SK-N-SH (cell line): Measurements from ENCODE around the gene NT5M. TPM values are rescaled to one million over a fixed set of nuclear protein-coding genes. Genes with fewer than 3 reads are reported as not detected.

Experiments used
- CTCF ChIA-PET: fragments of 300-600, 350-600 bp; formaldehyde crosslinking; extraction: SDS; loops from one replicate; lab custom pipeline; 2021; lab: Yijun Ruan, JAX
- POLR2A ChIA-PET: fragments of 350-600 bp; sonication (Branson Sonifier 250); formaldehyde crosslinking; extraction: SDS; loops from one replicate; lab custom pipeline; 2020; ENCODE audit warnings: antibody characterized with exemption, inconsistent platforms; lab: Yijun Ruan, JAX
- DNase-seq: peaks from one replicate; pipeline ENCODE4 v3.0.0; 2012
- H2AFZ ChIP-seq: fragments of 200-600 bp; sonication (generic); 2 replicates; pipeline ENCODE4 v1.8.1; 2016; ENCODE audit warnings: antibody characterized with exemption, mild to moderate bottlenecking, low read depth
- H3F3A ChIP-seq: fragments of 200-600 bp; sonication (generic); replicated peaks from 2 replicates; pipeline ENCODE3; 2016; ENCODE audit warnings: antibody characterized with exemption, mild to moderate bottlenecking; ENCODE audit not compliant: insufficient read depth
- H3K27ac ChIP-seq, 2 experiments: fragments of 200-500 bp in 1 of 2; fragments of 200-600 bp in 1 of 2; sonication (Bioruptor generic) in 1 of 2; sonication (generic), shearing (Covaris generic) in 1 of 2; 2 replicates each; pipeline versions ENCODE4 v1.5.1 to v1.6.1; 2014 to 2016; ENCODE audit warnings: low read depth in 2 of 2, inconsistent platforms in 1 of 2, low read length in 1 of 2, mild to moderate bottlenecking in 1 of 2, mixed read lengths in 1 of 2
- H3K27me3 ChIP-seq: fragments of 200-600 bp; sonication (generic), shearing (Covaris generic); 2 replicates; pipeline ENCODE4 v1.6.1; 2016; ENCODE audit warnings: mixed run types; ENCODE audit not compliant: insufficient read depth
- H3K36me3 ChIP-seq, 2 experiments: fragments of 200-500 bp in 1 of 2; fragments of 200-600 bp in 1 of 2; sonication (Bioruptor generic) in 1 of 2; sonication (generic) in 1 of 2; replicated peaks in 1 of 2; 2 replicates each; pipeline versions ENCODE3 to v1.5.1; 2014 to 2016; ENCODE audit warnings: low read length in 1 of 2, mild to moderate bottlenecking in 1 of 2; ENCODE audit not compliant: insufficient read depth in 2 of 2, control insufficient read depth in 1 of 2
- H3K4me1 ChIP-seq, 2 experiments: fragments of 200-500 bp in 1 of 2; fragments of 200-600 bp in 1 of 2; sonication (Bioruptor generic) in 1 of 2; sonication (generic), shearing (Covaris generic) in 1 of 2; 2 replicates each; pipeline versions ENCODE4 v1.5.1 to v1.6.1; 2014 to 2016; ENCODE audit warnings: low read depth in 1 of 2, low read length in 1 of 2, mixed run types in 1 of 2; ENCODE audit not compliant: insufficient read depth in 2 of 2, control insufficient read depth in 1 of 2
- H3K4me2 ChIP-seq: fragments of 200-600 bp; sonication (generic), shearing (Covaris generic); 2 replicates; pipeline ENCODE4 v1.6.1; 2017; ENCODE audit warnings: mixed run types
- H3K4me3 ChIP-seq, 2 experiments: fragments of 200-500 bp in 1 of 2; fragments of 200-600 bp in 1 of 2; sonication (Bioruptor generic) in 1 of 2; sonication (generic), shearing (Covaris generic) in 1 of 2; 2 replicates each; pipeline versions ENCODE4 v1.5.1 to v1.8.1; 2014 to 2016; ENCODE audit warnings: low read depth in 2 of 2, inconsistent platforms in 1 of 2, low read length in 1 of 2, mild to moderate bottlenecking in 1 of 2, mixed read lengths in 1 of 2, moderate library complexity in 1 of 2
- H3K79me2 ChIP-seq: fragments of 200-600 bp; sonication (generic); 2 replicates; pipeline ENCODE4 v1.8.1; 2017; ENCODE audit warnings: mild to moderate bottlenecking; ENCODE audit not compliant: insufficient read depth
- H3K9ac ChIP-seq: fragments of 200-600 bp; sonication (generic); 2 replicates; pipeline ENCODE4 v1.6.1; 2017; ENCODE audit warnings: mixed run types
- H3K9me2 ChIP-seq: fragments of 200-600 bp; sonication (generic); 2 replicates; pipeline ENCODE4 v1.6.1; 2017; ENCODE audit warnings: mixed run types
- H3K9me3 ChIP-seq: fragments of 200-600 bp; sonication (generic); 2 replicates; pipeline ENCODE4 v1.6.1; 2017; ENCODE audit warnings: mixed run types, mild to moderate bottlenecking, moderate library complexity
- H4K20me1 ChIP-seq: fragments of 200-600 bp; sonication (generic); 2 replicates; pipeline ENCODE4 v1.6.1; 2017; ENCODE audit warnings: mild to moderate bottlenecking, mixed run types; ENCODE audit not compliant: insufficient read depth
- ELF1 ChIP-seq: IDR thresholded peaks from 2 replicates; pipeline ENCODE4 v1.4.0; 2012
- EZH2phosphoT487 ChIP-seq: fragments of 200-600 bp; sonication (generic); IDR thresholded peaks from 2 replicates; pipeline ENCODE4 v1.6.1; 2017; ENCODE audit warnings: low read depth, mixed run types, mild to moderate bottlenecking, antibody characterized with exemption, moderate library complexity, borderline replicate concordance
- FOXJ3 ChIP-seq: sonication (generic); formaldehyde crosslinking; IDR thresholded peaks from 2 replicates; pipeline ENCODE4 v1.5.1; 2020; ENCODE audit warnings: mild to moderate bottlenecking, missing genetic modification reagents
- GATA2 ChIP-seq: sonication (generic); formaldehyde crosslinking; IDR thresholded peaks from 2 replicates; pipeline ENCODE4 v1.5.0; 2020; ENCODE audit warnings: mild to moderate bottlenecking, missing genetic modification reagents
- IRF3 ChIP-seq: fragments of 150-350 bp; IDR thresholded peaks from 2 replicates; pipeline ENCODE4 v1.6.1; 2016; ENCODE audit warnings: mild to moderate bottlenecking, low read depth, low read length
- NFIC ChIP-seq: IDR thresholded peaks from 2 replicates; pipeline ENCODE4 v1.4.0; 2012; ENCODE audit warnings: borderline replicate concordance
- PBX3 ChIP-seq: IDR thresholded peaks from 2 replicates; pipeline ENCODE4; 2012
- POLR2AphosphoS5 ChIP-seq: IDR thresholded peaks from 2 replicates; pipeline ENCODE4 v1.6.1; 2012; ENCODE audit warnings: low read depth, low read length
- REST ChIP-seq: IDR thresholded peaks from 2 replicates; pipeline ENCODE4 v1.6.1; 2012; ENCODE audit warnings: mild to moderate bottlenecking, low read depth, low read length, moderate library complexity
- RXRA ChIP-seq: IDR thresholded peaks from 2 replicates; pipeline ENCODE4 v1.4.0; 2012; ENCODE audit warnings: low read depth, mild to moderate bottlenecking, borderline replicate concordance
- USF1 ChIP-seq: IDR thresholded peaks from 2 replicates; pipeline ENCODE4 v1.4.0; 2012; ENCODE audit warnings: low read depth, borderline replicate concordance
- USF2 ChIP-seq: fragments of 150-350 bp; IDR thresholded peaks from 2 replicates; pipeline ENCODE4 v1.6.1; 2017; ENCODE audit warnings: antibody characterized with exemption, low read length, low read depth, borderline replicate concordance
- ZBTB33 ChIP-seq: IDR thresholded peaks from 2 replicates; pipeline ENCODE4 v1.4.0; 2012; ENCODE audit warnings: low read depth, borderline replicate concordance
- WGBS: methylation state at CpG from one replicate; pipeline ENCODE4 v1.1.6; 2017; ENCODE audit warnings: low lambda C conversion rate; 5-methylcytosine and 5-hydroxymethylcytosine counted together
- polyA plus RNA-seq, 3 experiments: library from polyadenylated mRNA; depleted of rRNA; stranded (reverse); fragments of >200 nt; gene quantifications; 2 replicates each; pipeline ENCODE4 v1.2.3, GENCODE V29; 2012

The NT5M gene
- polyA plus RNA-seq, 1 of the 3 experiments (the other 2 are of a cell fraction): 3.9 TPM

GRCh38 chr17:17343160-17343735 is 40.1 kb downstream of the NT5M start:
- Histone ChIP-seq H3K9ac (no peak overlapping the region), H3F3A (no peaks in the 10 kb centered on the region), H3K4me3 (no peak overlapping the region), H4K20me1 (no peaks in the 10 kb centered on the region), H3K79me2 (no peaks in the 10 kb centered on the region), H3K27me3 (no peaks in the 10 kb centered on the region), H3K9me3 (no peaks in the 10 kb centered on the region), H3K9me2 (no peaks in the 10 kb centered on the region), H3K4me2 (no peak overlapping the region), H2AFZ (no peak overlapping the region), H3K27ac (no peak overlapping the region), H3K36me3 (peaks cover 0 to 3% of the 10 kb centered on the region in 2 experiments), H3K4me1 (no peaks in the 10 kb centered on the region)
- DNase-seq: no peak
- no peak for TF ChIP-seq GATA2
- TF ChIP-seq FOXJ3 (CRISPR knock-in tag): no peak
- no peak for TF ChIP-seq EZH2phosphoT487
- TF ChIP-seq ELF1: no peak
- no peak for TF ChIP-seq USF1
- TF ChIP-seq ZBTB33: no peak
- TF ChIP-seq PBX3: no peak
- no peak for TF ChIP-seq USF2
- no peak for TF ChIP-seq RXRA
- no peak for TF ChIP-seq IRF3
- TF ChIP-seq NFIC: no peak
- no peak for TF ChIP-seq REST
- no peak for TF ChIP-seq POLR2AphosphoS5
- 88% methylated on average over 4 of the region's 13 CpGs for WGBS
- CTCF ChIA-PET: interaction anchor here (0.9 to 2.7 kb wide), 4 partner anchors 11 to 298 kb away, joined by 3 to 15 read pairs (median 3); no protein-coding TSS in a partner anchor
- POLR2A ChIA-PET: no interaction called here
